RWPE1 (cell line): Measurements from ENCODE around the gene ANG.
"Not testable (repeated sequence)": the region's sequence is repeated elsewhere in the genome, so short reads cannot be mapped to it uniquely, and the experiment has no call there.

Experiments
- CTCF ChIA-PET: fragments of 350-600 bp; sonication (Branson Sonifier 250); formaldehyde crosslinking; extraction: SDS; loops from one replicate; lab custom pipeline; 2021; lab: Yijun Ruan, JAX
- POLR2A ChIA-PET: fragments of 400-600 bp; formaldehyde crosslinking; extraction: SDS; loops from one replicate; lab custom pipeline; 2020; ENCODE audit warnings: antibody characterized with exemption; ENCODE audit not compliant: low non-redundant PET; lab: Yijun Ruan, JAX
- DNase-seq: peaks from one replicate; pipeline ENCODE4 v3.0.0; 2012; ENCODE audit warnings: low spot score
- H3K27ac ChIP-seq: fragments of 450-650 bp; 2 replicates; pipeline ENCODE4 v1.5.1; 2017
- CTCF ChIP-seq: fragments of 450-650 bp; conservative IDR thresholded peaks from 2 replicates; pipeline ENCODE4 v1.5.1; 2017; ENCODE audit warnings: low read depth, mild to moderate bottlenecking

Gene ANG

GRCh38 chr14:20688167-20688839 lies at the start of gene ANG:
Gene ANG (plus strand): TSS chr14:20688764. CDS start chr14:20693565, 4,801 bp downstream.
- ChIA-PET POLR2A (no interaction called here), CTCF (interaction anchor here (0.5 kb wide), 1 partner anchor 10 kb away, joined by 4 read pairs; no protein-coding TSS in a partner anchor)
- DNase-seq, result no peak
- no peak for TF ChIP-seq CTCF
- no peak within 1 kb of the TSS for H3K27ac ChIP-seq

GRCh38 chr14:20641591-20641990 lies 47.0 kb upstream of the ANG start, which contains the start of gene OR6S1:
Gene OR6S1 (minus strand): TSS chr14:20641691. CDS start chr14:20641691, 0 bp downstream.
- no peak for DNase-seq
- no peak within 1 kb of the TSS for H3K27ac ChIP-seq
- TF ChIP-seq CTCF, result no peak
- POLR2A ChIA-PET, result no interaction called here
- CTCF ChIA-PET, result no interaction called here

GRCh38 chr14:20642182-20642581 lies 46.4 kb upstream of the ANG start:
- TF ChIP-seq CTCF, result no peak
- no peak for DNase-seq
- CTCF ChIA-PET, result interaction anchor here (0.7 kb wide), 1 partner anchor 49 kb away, joined by 3 read pairs; no protein-coding TSS in a partner anchor
- POLR2A ChIA-PET, result no interaction called here
- no peak overlapping the region for H3K27ac ChIP-seq

GRCh38 chr14:20642755-20643154 lies 45.8 kb upstream of the ANG start:
- H3K27ac ChIP-seq, POLR2A ChIA-PET, DNase-seq: not testable (repeated sequence)
- CTCF ChIA-PET, result interaction anchor here (0.7 kb wide), 1 partner anchor 48 kb away, joined by 3 read pairs; no protein-coding TSS in a partner anchor

- no peak for DNase-seq
- POLR2A ChIA-PET, result no interaction called here
- CTCF ChIA-PET, result no interaction called here
- no peak overlapping the region for H3K27ac ChIP-seq
- no peak for TF ChIP-seq CTCF
Observed at GRCh38 chr14:20644520-20644919, 44.0 kb upstream of the ANG start.

- CTCF ChIA-PET, result no interaction called here
- POLR2A ChIA-PET, result no interaction called here
- no peak for TF ChIP-seq CTCF
Observed at GRCh38 chr14:20645481-20645880, 43.1 kb upstream of the ANG start.

More at GRCh38 chr14:20645481-20645880, 43.1 kb upstream of the ANG start:
- no peak overlapping the region for H3K27ac ChIP-seq
- no peak for DNase-seq
